ENCODE measurements around the gene DUSP12.
A peak's percentile ranks its signal among the peaks of the same experiment; 100 is the strongest.
"Not testable (repeated sequence)": the region's sequence is repeated elsewhere in the genome, so short reads cannot be mapped to it uniquely, and the experiment has no call there.

Gene DUSP12

DNA sequence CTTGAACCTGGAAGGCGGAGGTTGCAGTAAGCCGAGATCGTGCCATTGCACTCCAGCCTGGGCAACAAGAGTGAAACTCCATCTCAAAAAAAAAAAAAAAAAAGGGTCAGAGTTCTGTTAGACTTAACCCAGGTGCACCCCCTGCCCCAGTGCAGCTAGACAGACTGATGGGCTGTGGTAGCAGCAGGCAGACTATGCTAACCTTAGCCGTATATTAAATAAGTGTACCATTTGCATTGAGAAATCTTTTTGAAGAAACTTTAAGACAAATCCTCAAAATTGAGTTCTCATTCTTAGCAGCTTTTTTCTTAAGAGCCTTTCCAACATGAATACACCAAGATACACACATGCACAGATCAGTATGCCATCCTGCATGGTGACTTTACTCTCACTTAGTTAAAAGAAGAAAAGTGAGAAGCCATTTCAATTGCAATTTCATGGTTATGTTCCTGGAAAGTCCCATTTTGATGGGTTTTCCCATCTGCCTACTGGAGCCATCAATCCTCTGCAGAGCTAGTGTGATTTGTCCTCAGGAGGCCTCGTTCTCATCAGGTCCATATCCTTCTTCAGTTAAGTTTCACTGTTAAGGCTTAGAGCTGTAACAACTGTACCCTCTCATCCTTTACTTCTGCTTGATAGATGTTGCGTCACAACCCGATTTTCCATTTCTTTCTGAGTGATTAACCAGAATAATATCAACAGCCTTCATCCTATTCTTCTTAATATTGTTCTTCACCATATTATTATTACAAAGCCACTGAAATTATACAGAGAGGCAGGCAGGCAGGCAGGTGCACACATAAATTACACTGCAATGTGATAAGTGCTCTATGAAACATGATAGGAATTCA lies 21.0 kb upstream of the DUSP12 start:
- no peak for DNase-seq

- DNase-seq, result peak; percentile 82
These were observed 19.5 kb upstream of the DUSP12 start for GRCh38 chr1:161730050-161730564.

GRCh38 chr1:161731241-161731640 lies 18.3 kb upstream of the DUSP12 start:
- DNase-seq, result no peak

GRCh38 chr1:161731981-161732718 lies 17.4 kb upstream of the DUSP12 start:
- no peak for DNase-seq

DNA sequence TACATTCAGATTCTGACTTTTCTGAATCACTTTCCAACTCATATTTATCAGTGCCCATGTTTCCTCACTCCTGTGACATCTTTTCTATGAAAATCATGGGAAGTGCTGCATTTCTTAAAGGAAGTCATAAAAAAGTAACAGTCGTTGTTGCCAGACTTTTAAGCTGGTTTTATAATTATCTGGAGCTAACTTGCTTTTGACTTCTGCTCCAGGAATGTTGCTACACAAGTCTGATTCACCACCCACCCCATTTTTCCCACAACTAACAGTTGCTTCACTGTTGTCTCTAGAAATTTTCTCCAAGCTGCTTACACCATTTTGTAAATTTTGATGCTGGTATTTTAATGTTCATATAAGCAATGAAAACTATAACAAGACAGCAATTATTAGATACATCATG lies 16.1 kb upstream of the DUSP12 start:
- DNase-seq, result peak; percentile 89

GRCh38 chr1:161735837-161736236 lies 13.7 kb upstream of the DUSP12 start:
- DNase-seq, result no peak

DNA sequence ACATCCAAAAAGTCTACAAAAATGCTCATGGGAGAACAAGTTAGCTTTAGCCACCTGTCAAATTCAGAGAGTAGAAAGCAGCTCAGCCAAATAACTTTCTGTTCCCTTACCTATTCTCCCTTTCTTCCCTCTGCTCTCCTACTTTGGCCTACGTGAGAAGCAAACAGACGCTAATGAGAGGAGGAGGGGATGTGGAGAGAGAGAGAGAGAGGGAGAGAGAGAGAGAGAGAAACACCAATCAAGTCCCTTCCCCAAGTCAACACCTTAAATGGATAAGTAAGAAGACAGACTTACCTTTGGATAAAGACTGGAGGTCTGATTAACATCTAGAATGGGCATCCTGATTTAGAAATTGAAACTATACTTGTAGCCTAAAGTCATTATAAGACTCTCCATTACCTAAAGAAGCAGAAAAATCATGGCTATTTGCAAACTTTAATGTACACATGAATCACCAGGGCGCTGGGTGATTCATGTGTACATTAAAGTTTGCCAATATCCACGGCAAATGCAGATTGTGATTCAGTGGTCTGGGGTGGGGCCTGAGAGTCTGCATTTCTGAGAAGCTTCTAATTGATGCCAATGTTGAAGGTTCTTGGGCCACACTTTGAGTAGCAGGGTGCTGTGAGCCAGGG lies 13.1 kb upstream of the DUSP12 start:
- peak; percentile 40 for DNase-seq

GRCh38 chr1:161737625-161738024 lies 12.0 kb upstream of the DUSP12 start:
- no peak for DNase-seq

- DNase-seq, result peak; percentile 81
These were observed 10.8 kb upstream of the DUSP12 start for GRCh38 chr1:161738627-161739287.

DNA sequence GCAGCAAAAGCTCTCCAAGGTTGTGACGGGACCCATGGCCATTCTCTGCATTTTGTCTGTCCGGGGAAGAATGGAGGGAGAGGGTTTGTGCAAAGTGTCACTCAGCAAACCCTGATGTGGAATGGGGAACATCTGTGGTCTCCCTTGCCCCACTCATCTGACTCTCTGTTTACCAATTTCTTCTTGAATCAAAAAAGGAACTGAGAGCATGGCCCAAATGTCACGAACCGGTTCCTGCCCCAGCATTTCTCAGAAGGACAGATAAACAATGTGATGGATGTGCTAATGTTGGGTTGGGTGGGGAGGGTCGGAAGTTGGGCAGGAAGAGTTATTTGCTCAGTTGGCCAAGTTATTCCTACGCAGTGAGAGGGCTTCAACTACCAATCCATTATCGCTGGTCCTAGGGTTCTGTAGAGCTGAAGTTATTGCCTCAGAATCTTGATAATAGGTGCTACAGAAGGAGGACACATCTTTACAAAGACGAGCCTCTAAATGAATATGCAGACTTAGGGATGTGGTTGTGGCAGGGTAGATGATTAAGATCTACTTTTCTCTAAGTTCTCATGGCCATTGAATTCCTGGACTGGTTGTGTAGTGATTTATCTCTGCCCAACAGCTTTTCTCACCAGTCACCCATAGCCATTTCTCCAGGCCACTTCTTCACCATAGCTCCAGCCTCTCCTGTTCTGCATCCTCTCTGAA lies 9.6 kb upstream of the DUSP12 start:
- DNase-seq, result no peak

GRCh38 chr1:161740921-161741320 lies 8.7 kb upstream of the DUSP12 start:
- DNase-seq, result no peak

DNA sequence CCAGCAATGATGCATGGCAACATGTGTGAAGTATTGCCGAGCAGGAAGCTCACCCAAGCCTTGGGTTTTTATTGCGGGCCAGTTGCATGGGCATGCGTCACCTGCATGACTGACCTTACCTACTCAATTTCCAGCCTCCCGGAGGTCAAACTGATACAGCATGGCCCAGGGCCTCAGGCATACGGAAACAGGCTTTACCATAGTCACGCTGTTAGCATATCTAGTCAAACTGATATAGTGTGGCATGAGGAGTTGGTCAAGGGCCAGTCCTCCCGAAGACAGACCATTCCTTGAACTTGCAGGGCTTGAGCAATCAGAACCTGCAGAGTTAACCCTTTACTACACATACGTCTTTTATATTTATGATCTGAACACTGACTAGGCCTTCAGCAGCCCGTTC lies 6.4 kb upstream of the DUSP12 start:
- DNase-seq, result no peak

DNA sequence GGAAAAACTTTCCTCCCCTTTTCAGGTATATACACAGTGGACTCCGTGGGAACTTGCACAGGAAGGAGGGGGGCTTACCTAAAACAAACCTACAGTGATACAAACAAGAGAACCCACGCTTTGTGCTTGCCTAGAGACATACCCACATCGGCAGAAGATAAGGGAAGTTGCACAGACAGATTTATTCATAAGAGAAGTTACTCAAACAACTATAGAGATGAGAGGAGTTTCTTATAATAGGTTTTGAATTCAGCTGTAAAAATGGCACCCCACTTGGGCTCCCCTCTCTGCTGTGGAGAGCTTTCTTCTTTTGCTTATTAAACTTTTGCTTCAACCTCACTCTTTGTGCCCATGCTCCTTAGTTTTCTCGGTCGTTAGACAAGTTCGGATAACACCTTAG lies 1.8 kb upstream of the DUSP12 start:
- DNase-seq, result no peak

GRCh38 chr1:161763522-161764098 lies 14.0 kb downstream of the DUSP12 start:
- peak; percentile 25 for DNase-seq

- peak; percentile 91 for DNase-seq
These were observed 16.8 kb downstream of the DUSP12 start, which contains the start of gene ATF6 for GRCh38 chr1:161766102-161766981. TSS of gene ATF6 (plus strand) at chr1:161766320. CDS start at chr1:161766361, 41 bp downstream.

DNA sequence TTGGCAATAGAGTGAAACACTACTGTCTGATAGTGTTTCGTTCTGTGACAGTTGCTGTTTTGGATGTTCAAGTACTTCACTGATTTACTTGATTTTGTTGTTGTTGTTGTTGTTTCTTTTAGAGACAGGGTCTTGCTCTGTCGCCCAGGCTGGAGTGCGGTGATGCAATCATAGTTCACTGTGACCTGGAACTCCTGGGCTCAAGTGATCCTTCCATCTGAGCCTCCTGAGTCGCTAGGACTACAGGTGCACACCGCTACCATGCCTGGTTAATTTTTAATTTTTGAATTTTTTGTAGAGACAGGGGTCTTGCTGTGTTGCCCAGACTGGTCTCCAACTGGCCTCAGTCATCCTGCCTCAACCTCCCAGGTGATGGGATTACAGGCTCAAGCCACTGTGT lies 18.9 kb downstream of the DUSP12 start:
- DNase-seq, result no peak

DNA sequence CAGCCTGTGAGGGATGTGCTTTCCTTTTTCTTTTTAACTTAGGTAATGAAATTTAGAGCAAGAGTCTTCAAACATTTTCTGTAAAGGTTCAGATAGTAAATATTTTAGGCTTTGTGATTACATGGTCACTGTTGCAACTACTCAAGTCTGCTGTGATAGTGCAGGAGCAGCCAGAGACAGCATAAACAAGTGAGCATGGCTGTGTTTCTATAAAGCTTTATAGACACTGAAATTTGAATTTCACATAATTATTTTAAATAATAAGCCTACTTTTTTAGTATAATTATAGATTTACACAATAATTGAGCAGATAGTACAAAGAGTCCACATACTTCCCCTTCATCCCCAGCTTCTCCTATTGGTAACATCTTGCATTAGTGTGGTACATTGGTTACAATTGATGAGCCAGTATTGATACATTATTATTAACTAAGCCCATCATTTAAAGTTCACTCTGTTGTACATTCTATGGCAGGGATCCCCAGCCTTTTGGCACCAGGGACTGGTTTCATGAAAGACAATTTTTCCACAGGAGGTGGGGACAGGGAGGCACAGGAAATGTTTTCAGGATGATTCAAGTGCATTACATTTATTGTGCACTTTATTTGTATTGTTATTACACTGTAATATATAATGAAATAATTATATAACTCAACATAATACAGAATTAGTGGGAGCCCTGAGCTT lies 19.5 kb downstream of the DUSP12 start:
- DNase-seq, result peak; percentile 7

DNA sequence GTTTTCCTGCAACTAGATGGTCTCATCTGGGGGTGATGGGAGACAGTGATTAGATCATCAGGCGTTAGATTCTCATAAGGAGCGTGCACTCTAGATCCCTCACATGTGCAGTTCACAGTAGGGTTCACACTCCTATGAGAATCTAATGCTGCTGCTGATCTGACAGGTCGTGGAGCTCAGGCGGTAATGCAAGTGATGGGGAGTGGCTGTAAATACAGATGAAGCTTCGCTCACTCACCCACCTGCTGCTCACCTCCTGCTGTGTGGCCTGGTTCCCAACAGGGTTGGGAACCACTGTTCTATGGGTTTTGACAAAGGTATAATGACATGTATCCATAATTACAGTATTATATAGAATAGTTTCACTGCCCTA lies 20.1 kb downstream of the DUSP12 start:
- not testable (repeated sequence) for DNase-seq

GRCh38 chr1:161770250-161770649 lies 20.7 kb downstream of the DUSP12 start:
- no peak for DNase-seq

DNA sequence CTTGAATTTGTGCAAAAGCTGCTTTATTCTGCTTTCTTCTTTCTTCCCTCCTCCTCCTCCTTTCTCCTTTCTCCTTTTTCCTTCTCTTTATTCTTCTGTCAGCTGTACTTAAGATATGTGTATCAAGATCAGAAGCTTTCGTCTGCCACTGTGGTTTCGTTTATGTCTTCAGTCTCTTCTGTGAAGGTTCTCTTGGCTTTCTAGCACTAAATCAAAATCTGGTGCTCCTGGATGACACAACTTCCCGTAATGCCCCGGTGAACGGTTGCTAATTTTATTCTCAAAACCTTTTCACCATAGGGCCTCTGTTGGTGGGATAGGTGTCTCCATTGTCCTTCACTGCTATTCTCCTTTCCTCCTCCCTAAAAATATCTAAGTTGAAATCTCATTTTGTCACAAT lies 21.6 kb downstream of the DUSP12 start:
- no peak for DNase-seq

Measured in EL (cell line).